Lower leg skin (tissue), 3 donors: ENCODE results near the gene SLC6A13.

ENCODE experiments used
- CTCF ChIP-seq, 3 donors: fragments of 450-650 bp; IDR thresholded peaks; one replicate each; pipeline ENCODE4 v1.5.1; 2016; ENCODE audit warnings: antibody characterized with exemption in 3 of 3, mild to moderate bottlenecking in 3 of 3, moderate library complexity in 2 of 3
- POLR2A ChIP-seq, 2 donors: fragments of 450-650 bp; IDR thresholded peaks; one replicate each; pipeline ENCODE4 v1.6.1; 2016 to 2017; ENCODE audit warnings: antibody characterized with exemption in 2 of 2, mild to moderate bottlenecking in 1 of 2, moderate library complexity in 1 of 2

GRCh38 chr12:172732-173161 is 89.9 kb downstream of the SLC6A13 start:
- TF ChIP-seq POLR2A (IDR thresholded peaks at IDR 0.05) = no peak
- TF ChIP-seq CTCF (IDR thresholded peaks at IDR 0.05) = no peak
